HG03432 (cell line): Measurements from ENCODE around the gene DOCK11.
"Not testable (repeated sequence)": the region's sequence is repeated elsewhere in the genome, so short reads cannot be mapped to it uniquely, and the experiment has no call there.

ENCODE experiments used
- ATAC-seq: cut with Tn5 transposase; IDR thresholded peaks from one replicate; pipeline ENCODE4 v1.9.1; 2021; ENCODE audit warnings: mild to moderate bottlenecking, moderate library complexity; ENCODE audit not compliant: unreplicated experiment

Gene DOCK11

GRCh38 chrX:118730500-118731247, 235.1 kb downstream of the DOCK11 start:
- no peak for ATAC-seq

GRCh38 chrX:118732551-118732950, 236.9 kb downstream of the DOCK11 start:
- not testable (repeated sequence) for ATAC-seq

- ATAC-seq, result peak; percentile 65
Measured at GRCh38 chrX:118734909-118735308, 239.3 kb downstream of the DOCK11 start.
